ENCODE measurements around the gene INSM1.

- no peak for TF ChIP-seq CTCF (IDR thresholded peaks at IDR 0.05; ENCODE audit: low read depth, low read length)
- TF ChIP-seq EZH2phosphoT487 (IDR thresholded peaks at IDR 0.05; ENCODE audit: low read depth): no peak
Observed at GRCh38 chr20:20334489-20334888, 33.4 kb upstream of the INSM1 start.
